HepG2 (cell line): Measurements from ENCODE around the gene QRICH2. TPM values are rescaled to one million over a fixed set of nuclear protein-coding genes. Genes with fewer than 3 reads are reported as not detected.

Experiments used
- CERS6 ChIP-seq: sonication (generic); formaldehyde crosslinking; IDR thresholded peaks from 2 replicates; pipeline ENCODE4 v1.5.0; 2020; ENCODE audit warnings: missing genetic modification reagents
- HES4 ChIP-seq: sonication (generic); formaldehyde crosslinking; IDR thresholded peaks from 2 replicates; pipeline ENCODE4 v1.9.0; 2021; ENCODE audit warnings: mild to moderate bottlenecking, missing genetic modification reagents, borderline replicate concordance
- HMG20B ChIP-seq: conservative IDR thresholded peaks from 2 replicates; pipeline ENCODE4 v1.6.1; 2016; ENCODE audit warnings: missing genetic modification reagents, missing compliant biosample characterization
- HNF1B ChIP-seq: sonication (generic); formaldehyde crosslinking; IDR thresholded peaks from 2 replicates; pipeline ENCODE4 v1.5.1; 2020; ENCODE audit warnings: mild to moderate bottlenecking, moderate library complexity, missing genetic modification reagents
- KLF9 ChIP-seq: IDR thresholded peaks from 2 replicates; pipeline ENCODE4 v1.6.1; 2016; ENCODE audit warnings: low read depth
- NCOR1 ChIP-seq: fragments of 200-600 bp; sonication (generic); IDR thresholded peaks from 2 replicates; pipeline ENCODE4 v1.7.0; 2017; ENCODE audit warnings: antibody characterized with exemption, low read length, borderline replicate concordance
- NRL ChIP-seq: sonication (generic); formaldehyde crosslinking; IDR thresholded peaks from 2 replicates; pipeline ENCODE4 v1.5.0; 2020; ENCODE audit warnings: missing genetic modification reagents, mild to moderate bottlenecking, moderate library complexity, borderline replicate concordance
- PAWR ChIP-seq: sonication (generic); formaldehyde crosslinking; IDR thresholded peaks from 2 replicates; pipeline ENCODE4 v1.4.0; 2020; ENCODE audit warnings: missing genetic modification reagents, mild to moderate bottlenecking, borderline replicate concordance
- POLR2AphosphoS5 ChIP-seq: IDR thresholded peaks from 2 replicates; pipeline ENCODE4 v1.6.1; 2012; ENCODE audit warnings: low read depth, low read length
- SRSF1 ChIP-seq: fragments of 200-400 bp; formaldehyde crosslinking; optimal IDR thresholded peaks from 2 replicates; pipeline ENCODE3; 2017; ENCODE audit warnings: mild to moderate bottlenecking, low read depth, low read length, moderate library complexity
- TBL1XR1 ChIP-seq: fragments of 150-350 bp; IDR thresholded peaks from 2 replicates; pipeline ENCODE4 v1.6.1; 2014; ENCODE audit warnings: borderline replicate concordance, low read length; ENCODE audit not compliant: partially characterized antibody
- ZNF510 ChIP-seq: sonication (generic); formaldehyde crosslinking; IDR thresholded peaks from 2 replicates; pipeline ENCODE4 v1.4.0; 2020; ENCODE audit warnings: low read depth, mild to moderate bottlenecking, missing genetic modification reagents
- ZNF512B ChIP-seq: sonication (generic); formaldehyde crosslinking; IDR thresholded peaks from 2 replicates; pipeline ENCODE4 v1.5.1; 2020; ENCODE audit warnings: missing genetic modification reagents, mild to moderate bottlenecking, borderline replicate concordance
- ZSCAN25 ChIP-seq: sonication (generic); formaldehyde crosslinking; IDR thresholded peaks from 2 replicates; pipeline ENCODE4 v1.8.0; 2022; ENCODE audit warnings: mild to moderate bottlenecking, missing genetic modification reagents
- polyA plus RNA-seq, 8 experiments: library from polyadenylated mRNA; depleted of rRNA in 3 of 8; stranded (reverse) in 7 of 8; unstranded in 1 of 8; fragments of >200 nt; fragmentation: Illumina TruSeq in 4 of 8; extraction: Trizol in 4 of 8; gene quantifications; 2 replicates each; pipeline versions ENCODE4 v1.2.1 to v1.2.3, GENCODE V29; 2011 to 2016; ENCODE audit warnings: low read depth in 4 of 8, missing spikeins in 1 of 8, mixed read lengths in 1 of 8; ENCODE audit not compliant: insufficient read depth in 1 of 8
- total RNA-seq, 5 experiments: library from RNA; depleted of rRNA; stranded (reverse); fragments of >200 nt; fragmentation: Illumina TruSeq; extraction: Trizol; gene quantifications; 2 replicates each; pipeline ENCODE4 v1.2.3, GENCODE V29; 2016; ENCODE audit warnings: low read depth in 1 of 5
- TF ChIP-seq, protein P1 (sequence below): sonication (generic); formaldehyde crosslinking; IDR thresholded peaks from 2 replicates; pipeline ENCODE4 v1.4.0; 2020; ENCODE audit warnings: missing genetic modification reagents
- TF ChIP-seq, protein P2 (sequence below): sonication (generic); formaldehyde crosslinking; IDR thresholded peaks from 2 replicates; pipeline ENCODE4 v1.4.0; 2020; ENCODE audit warnings: mild to moderate bottlenecking, missing genetic modification reagents, borderline replicate concordance

The QRICH2 gene
- total and polyA plus RNA-seq, 2 of the 13 experiments (the other 11 are each of a cell fraction or from before 2014, with no cell fraction given) = 3.7 to 5.7 TPM

DNA sequence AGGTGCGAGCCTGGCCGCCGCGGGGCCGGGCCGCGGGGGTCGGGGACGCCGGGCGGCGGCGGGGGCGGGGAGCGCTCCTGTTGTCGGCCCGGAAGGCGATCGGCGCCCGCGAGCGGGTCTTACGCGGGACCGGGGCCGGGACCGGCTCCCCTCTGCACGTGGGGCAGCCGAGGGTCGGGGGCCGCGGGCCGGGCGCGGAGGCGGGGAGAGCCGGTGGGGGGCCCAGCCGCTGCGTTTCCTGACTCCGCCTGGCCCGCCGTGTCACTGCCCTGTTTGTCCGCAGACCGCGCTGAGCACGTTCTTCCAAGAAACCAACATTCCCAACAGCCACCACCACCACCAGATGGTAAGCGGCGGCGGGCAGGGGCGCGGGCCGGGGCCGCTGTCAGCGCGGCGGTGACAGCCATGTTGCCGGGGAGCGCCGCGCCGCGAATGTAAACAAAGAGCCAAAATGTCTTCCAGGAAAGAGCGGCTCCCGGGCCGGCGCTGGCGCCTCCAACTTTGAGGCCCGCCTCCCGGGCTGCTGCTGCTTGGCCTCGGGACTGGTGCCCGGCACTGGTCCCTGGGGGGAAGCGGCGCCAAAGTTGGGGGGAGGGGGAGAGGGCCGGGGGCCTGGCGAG lies 42.3 kb downstream of the QRICH2 start (continued):
- TF ChIP-seq CERS6 (CRISPR knock-in tag) = no peak
- TF ChIP-seq HES4 = no peak
- TF ChIP-seq, protein P1, sequence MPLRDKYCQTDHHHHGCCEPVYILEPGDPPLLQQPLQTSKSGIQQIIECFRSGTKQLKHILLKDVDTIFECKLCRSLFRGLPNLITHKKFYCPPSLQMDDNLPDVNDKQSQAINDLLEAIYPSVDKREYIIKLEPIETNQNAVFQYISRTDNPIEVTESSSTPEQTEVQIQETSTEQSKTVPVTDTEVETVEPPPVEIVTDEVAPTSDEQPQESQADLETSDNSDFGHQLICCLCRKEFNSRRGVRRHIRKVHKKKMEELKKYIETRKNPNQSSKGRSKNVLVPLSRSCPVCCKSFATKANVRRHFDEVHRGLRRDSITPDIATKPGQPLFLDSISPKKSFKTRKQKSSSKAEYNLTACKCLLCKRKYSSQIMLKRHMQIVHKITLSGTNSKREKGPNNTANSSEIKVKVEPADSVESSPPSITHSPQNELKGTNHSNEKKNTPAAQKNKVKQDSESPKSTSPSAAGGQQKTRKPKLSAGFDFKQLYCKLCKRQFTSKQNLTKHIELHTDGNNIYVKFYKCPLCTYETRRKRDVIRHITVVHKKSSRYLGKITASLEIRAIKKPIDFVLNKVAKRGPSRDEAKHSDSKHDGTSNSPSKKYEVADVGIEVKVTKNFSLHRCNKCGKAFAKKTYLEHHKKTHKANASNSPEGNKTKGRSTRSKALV (CRISPR knock-in tag) = no peak
- TF ChIP-seq NCOR1 = no peak
- no peak for TF ChIP-seq KLF9
- TF ChIP-seq, protein P2, sequence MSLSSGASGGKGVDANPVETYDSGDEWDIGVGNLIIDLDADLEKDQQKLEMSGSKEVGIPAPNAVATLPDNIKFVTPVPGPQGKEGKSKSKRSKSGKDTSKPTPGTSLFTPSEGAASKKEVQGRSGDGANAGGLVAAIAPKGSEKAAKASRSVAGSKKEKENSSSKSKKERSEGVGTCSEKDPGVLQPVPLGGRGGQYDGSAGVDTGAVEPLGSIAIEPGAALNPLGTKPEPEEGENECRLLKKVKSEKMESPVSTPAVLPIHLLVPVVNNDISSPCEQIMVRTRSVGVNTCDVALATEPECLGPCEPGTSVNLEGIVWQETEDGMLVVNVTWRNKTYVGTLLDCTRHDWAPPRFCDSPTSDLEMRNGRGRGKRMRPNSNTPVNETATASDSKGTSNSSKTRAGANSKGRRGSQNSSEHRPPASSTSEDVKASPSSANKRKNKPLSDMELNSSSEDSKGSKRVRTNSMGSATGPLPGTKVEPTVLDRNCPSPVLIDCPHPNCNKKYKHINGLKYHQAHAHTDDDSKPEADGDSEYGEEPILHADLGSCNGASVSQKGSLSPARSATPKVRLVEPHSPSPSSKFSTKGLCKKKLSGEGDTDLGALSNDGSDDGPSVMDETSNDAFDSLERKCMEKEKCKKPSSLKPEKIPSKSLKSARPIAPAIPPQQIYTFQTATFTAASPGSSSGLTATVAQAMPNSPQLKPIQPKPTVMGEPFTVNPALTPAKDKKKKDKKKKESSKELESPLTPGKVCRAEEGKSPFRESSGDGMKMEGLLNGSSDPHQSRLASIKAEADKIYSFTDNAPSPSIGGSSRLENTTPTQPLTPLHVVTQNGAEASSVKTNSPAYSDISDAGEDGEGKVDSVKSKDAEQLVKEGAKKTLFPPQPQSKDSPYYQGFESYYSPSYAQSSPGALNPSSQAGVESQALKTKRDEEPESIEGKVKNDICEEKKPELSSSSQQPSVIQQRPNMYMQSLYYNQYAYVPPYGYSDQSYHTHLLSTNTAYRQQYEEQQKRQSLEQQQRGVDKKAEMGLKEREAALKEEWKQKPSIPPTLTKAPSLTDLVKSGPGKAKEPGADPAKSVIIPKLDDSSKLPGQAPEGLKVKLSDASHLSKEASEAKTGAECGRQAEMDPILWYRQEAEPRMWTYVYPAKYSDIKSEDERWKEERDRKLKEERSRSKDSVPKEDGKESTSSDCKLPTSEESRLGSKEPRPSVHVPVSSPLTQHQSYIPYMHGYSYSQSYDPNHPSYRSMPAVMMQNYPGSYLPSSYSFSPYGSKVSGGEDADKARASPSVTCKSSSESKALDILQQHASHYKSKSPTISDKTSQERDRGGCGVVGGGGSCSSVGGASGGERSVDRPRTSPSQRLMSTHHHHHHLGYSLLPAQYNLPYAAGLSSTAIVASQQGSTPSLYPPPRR = no peak
- no peak for TF ChIP-seq ZNF510 (CRISPR knock-in tag)
- TF ChIP-seq ZNF512B (CRISPR knock-in tag) = no peak
- no peak for TF ChIP-seq TBL1XR1
- TF ChIP-seq SRSF1 = no peak
- no peak for TF ChIP-seq ZSCAN25 (CRISPR knock-in tag)
- 0 out of 2 replicates have a peak, but pooled peaks have one; percentile 37 for TF ChIP-seq NRL (CRISPR knock-in tag)
- no peak for TF ChIP-seq PAWR
- no peak for TF ChIP-seq HMG20B (CRISPR knock-in tag)
- no peak for TF ChIP-seq POLR2AphosphoS5
- no peak for TF ChIP-seq HNF1B (CRISPR knock-in tag)
